ENCODE results near the gene S100A7A. TPM values are rescaled to one million over a fixed set of nuclear protein-coding genes. Genes with fewer than 3 reads are reported as not detected.

The S100A7A gene
- total and polyA plus RNA-seq, 4 donors: not detected

GRCh38 chr1:153430561-153430960 lies 14.2 kb downstream of the S100A7A start (continued):
- TF ChIP-seq REST (IDR thresholded peaks at IDR 0.05) (no peak), JUND (IDR thresholded peaks at IDR 0.05) (no peak), HNF4A (conservative IDR thresholded peaks at IDR 0.05) (no peak), FOXA1 (IDR thresholded peaks at IDR 0.05) (no peak)

- H3K9me3 ChIP-seq (ENCODE audit: control insufficient read depth in 4 of 4, low read length in 3 of 4): no peaks in the 10 kb centered on the region
- H3K9ac ChIP-seq (ENCODE audit: low read depth in 1 of 2, low read length in 2 of 2): no peak overlapping the region
- no peaks in the 10 kb centered on the region for H3K36me3 ChIP-seq (ENCODE audit: control insufficient read depth in 4 of 4, insufficient read depth in 3 of 4, low read depth in 1 of 4, low read length in 3 of 4)
- H3K27ac ChIP-seq (ENCODE audit: low read depth in 1 of 2, low read length in 2 of 2): no peak overlapping the region
- no peaks in the 10 kb centered on the region for H3K4me1 ChIP-seq (ENCODE audit: control insufficient read depth in 4 of 4, insufficient read depth in 4 of 4, low read length in 3 of 4)
- peak; percentile 3 for DNase-seq (ENCODE audit: low spot score)
- TF ChIP-seq HNF4G (IDR thresholded peaks at IDR 0.05) (no peak), EGR1 (IDR thresholded peaks at IDR 0.05; ENCODE audit: low read depth in 2 of 2) (no peak), FOXA2 (IDR thresholded peaks at IDR 0.05) (no peak), GABPA (IDR thresholded peaks at IDR 0.05 in 1 of 2, conservative IDR thresholded peaks at IDR 0.05 in 1 of 2) (no peak), NR2F2 (IDR thresholded peaks at IDR 0.05) (no peak), TAF1 (conservative IDR thresholded peaks at IDR 0.05) (no peak), SP1 (IDR thresholded peaks at IDR 0.05) (no peak), REST (IDR thresholded peaks at IDR 0.05) (no peak), CTCF (IDR thresholded peaks at IDR 0.05; ENCODE audit: low read depth, low read length, missing input control) (no peak), MAX (IDR thresholded peaks at IDR 0.05) (no peak), RAD21 (IDR thresholded peaks at IDR 0.05) (no peak), YY1 (IDR thresholded peaks at IDR 0.05) (no peak), FOXA1 (IDR thresholded peaks at IDR 0.05) (no peak), RXRA (IDR thresholded peaks at IDR 0.05) (no peak), ZBTB33 (IDR thresholded peaks at IDR 0.05) (no peak)
- H3K27me3 ChIP-seq (ENCODE audit: control insufficient read depth in 4 of 4, insufficient read depth in 4 of 4, low read length in 3 of 4): peaks cover 0 to 6% (median 0%) of the 10 kb centered on the region in 4 donors
- H3K4me3 ChIP-seq (ENCODE audit: low read depth in 1 of 3, low read length in 3 of 3): no peak overlapping the region
- WGBS: 80% methylated on average over 17 of the region's 17 CpGs
Observed at GRCh38 chr1:153431002-153431401, 14.7 kb downstream of the S100A7A start.
